Nephron (organoid): ENCODE results near the gene NEK10.

Experiments used
- H3K27ac Mint-ChIP-seq, 3 experiments: 2 replicates each; pipeline ENCODE4 v1.8.0; 2020; ENCODE audit warnings: mixed read lengths in 3 of 3, mild to moderate bottlenecking in 2 of 3, moderate library complexity in 1 of 3
- H3K27me3 Mint-ChIP-seq: 2 replicates; pipeline ENCODE4 v1.8.0; 2021; ENCODE audit warnings: low read depth, mild to moderate bottlenecking, moderate library complexity, mixed read lengths
- H3K36me3 Mint-ChIP-seq: 2 replicates; pipeline ENCODE4 v1.8.0; 2020; ENCODE audit warnings: low read depth, mixed read lengths
- H3K4me1 Mint-ChIP-seq: 2 replicates; pipeline ENCODE4 v1.8.0; 2020; ENCODE audit warnings: mixed read lengths
- H3K4me3 Mint-ChIP-seq, 3 experiments: 2 replicates each; pipeline ENCODE4 v1.8.0; 2020; ENCODE audit warnings: mild to moderate bottlenecking in 3 of 3, mixed read lengths in 3 of 3, moderate library complexity in 2 of 3
- H3K9me3 Mint-ChIP-seq: 2 replicates; pipeline ENCODE4 v1.8.0; 2020; ENCODE audit warnings: mixed read lengths
- TF ChIP-seq, protein P1 (sequence below), 3 experiments: fragments of 200-600 bp; sonication (generic); IDR thresholded peaks; one replicate each; pipeline ENCODE4 v1.5.0; 2021; ENCODE audit warnings: antibody characterized with exemption in 3 of 3; ENCODE audit not compliant: unreplicated experiment in 3 of 3

Gene NEK10

DNA sequence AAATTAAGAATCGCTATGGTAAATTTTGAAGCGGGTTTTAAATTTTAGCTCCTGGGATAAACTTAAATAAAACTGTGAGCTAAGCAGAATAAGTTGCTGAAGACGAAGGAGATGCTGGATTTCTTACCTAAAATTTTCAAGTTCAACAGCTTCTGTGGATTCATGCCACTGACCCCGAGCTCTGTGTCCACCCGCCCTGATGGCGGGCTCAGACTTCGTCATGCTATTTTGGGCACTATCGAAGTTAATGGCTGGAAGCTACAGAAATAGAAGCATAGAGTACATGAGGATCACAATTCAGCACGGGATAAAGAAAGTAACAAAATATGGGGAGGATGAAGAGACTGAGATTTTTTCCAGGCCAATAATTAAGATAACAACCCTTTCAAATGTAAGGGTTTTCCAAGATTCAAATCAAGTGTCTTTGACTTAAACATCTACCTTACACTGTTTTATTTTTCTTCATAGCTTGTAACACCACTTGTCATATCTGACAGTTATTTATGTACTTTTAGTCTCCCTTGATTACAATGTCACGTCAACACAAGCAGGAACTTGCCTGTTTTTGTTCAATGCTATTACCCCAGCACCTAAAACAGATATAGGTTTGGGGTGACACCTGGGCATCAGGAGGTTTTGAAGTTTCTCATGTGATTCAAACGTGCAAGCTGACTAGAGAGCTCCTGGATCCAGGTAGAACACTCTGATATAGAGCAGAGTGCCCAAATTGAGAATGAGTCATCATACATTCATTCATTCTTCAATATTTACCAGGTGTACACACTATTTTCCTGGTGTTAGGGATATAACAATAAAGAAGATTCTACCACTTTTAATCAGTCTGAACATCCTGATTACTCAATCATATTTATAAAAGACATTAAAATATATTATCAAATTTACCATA lies 23.0 kb downstream of the NEK10 start:
- Mint-ChIP-seq H3K27me3 (no peaks in the 10 kb centered on the region), H3K36me3 (no peaks in the 10 kb centered on the region)

DNA sequence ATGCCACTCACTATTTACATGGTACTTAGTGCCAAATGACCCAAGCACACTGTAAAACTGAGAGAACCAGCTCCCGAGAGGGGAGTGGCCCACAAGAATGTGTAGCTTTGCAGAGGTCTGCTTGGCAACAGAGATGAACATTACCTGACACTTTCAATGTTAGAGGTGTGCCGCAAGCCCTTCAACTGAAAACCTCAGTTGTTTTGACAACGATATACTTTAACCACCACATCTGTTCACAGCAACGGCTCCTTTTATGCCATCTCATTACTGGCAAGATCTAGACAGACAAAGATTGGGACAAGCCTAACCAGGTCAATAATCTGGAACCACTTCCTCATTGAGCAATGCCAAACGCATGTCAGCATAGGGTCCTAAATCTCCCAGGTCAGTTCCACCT lies 23.7 kb downstream of the NEK10 start:
- Mint-ChIP-seq H3K9me3 (no peaks in the 10 kb centered on the region), H3K4me3 (no peak overlapping the region), H3K36me3 (no peaks in the 10 kb centered on the region), H3K4me1 (no peaks in the 10 kb centered on the region), H3K27me3 (no peaks in the 10 kb centered on the region), H3K27ac (no peak overlapping the region)
- TF ChIP-seq, protein P1, sequence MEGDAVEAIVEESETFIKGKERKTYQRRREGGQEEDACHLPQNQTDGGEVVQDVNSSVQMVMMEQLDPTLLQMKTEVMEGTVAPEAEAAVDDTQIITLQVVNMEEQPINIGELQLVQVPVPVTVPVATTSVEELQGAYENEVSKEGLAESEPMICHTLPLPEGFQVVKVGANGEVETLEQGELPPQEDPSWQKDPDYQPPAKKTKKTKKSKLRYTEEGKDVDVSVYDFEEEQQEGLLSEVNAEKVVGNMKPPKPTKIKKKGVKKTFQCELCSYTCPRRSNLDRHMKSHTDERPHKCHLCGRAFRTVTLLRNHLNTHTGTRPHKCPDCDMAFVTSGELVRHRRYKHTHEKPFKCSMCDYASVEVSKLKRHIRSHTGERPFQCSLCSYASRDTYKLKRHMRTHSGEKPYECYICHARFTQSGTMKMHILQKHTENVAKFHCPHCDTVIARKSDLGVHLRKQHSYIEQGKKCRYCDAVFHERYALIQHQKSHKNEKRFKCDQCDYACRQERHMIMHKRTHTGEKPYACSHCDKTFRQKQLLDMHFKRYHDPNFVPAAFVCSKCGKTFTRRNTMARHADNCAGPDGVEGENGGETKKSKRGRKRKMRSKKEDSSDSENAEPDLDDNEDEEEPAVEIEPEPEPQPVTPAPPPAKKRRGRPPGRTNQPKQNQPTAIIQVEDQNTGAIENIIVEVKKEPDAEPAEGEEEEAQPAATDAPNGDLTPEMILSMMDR (IDR thresholded peaks at IDR 0.05; ENCODE audit: unreplicated experiment in 3 of 3), result no peak

More for the DNA sequence above, 23.0 kb downstream of the NEK10 start:
- TF ChIP-seq, protein P1 (IDR thresholded peaks at IDR 0.05; ENCODE audit: unreplicated experiment in 3 of 3), result no peak
- H3K4me3 Mint-ChIP-seq, result no peak overlapping the region
- no peak overlapping the region for H3K27ac Mint-ChIP-seq
- H3K9me3 Mint-ChIP-seq, result no peaks in the 10 kb centered on the region
- no peaks in the 10 kb centered on the region for H3K4me1 Mint-ChIP-seq

DNA sequence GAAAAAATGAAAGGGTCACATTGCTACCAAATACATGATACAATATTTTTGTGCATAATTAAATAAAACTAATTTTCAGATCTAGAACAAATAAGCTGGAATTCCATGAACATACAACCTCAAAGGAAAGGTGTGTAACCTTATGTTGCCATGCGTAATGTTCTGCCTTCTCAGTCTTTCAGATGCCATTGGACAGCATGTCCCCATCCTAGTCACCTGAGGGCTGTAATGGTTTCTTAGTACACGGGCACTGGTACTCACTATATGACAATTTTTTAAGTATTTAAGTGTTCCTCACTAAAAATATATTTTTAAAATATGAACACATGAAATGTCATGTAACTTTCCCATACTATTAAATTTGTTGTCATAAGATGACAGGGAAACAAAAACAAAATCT lies 24.1 kb downstream of the NEK10 start:
- Mint-ChIP-seq H3K27ac (no peak overlapping the region), H3K4me3 (no peak overlapping the region), H3K27me3 (no peaks in the 10 kb centered on the region), H3K36me3 (no peaks in the 10 kb centered on the region), H3K4me1 (no peaks in the 10 kb centered on the region), H3K9me3 (no peaks in the 10 kb centered on the region)
- TF ChIP-seq, protein P1 (IDR thresholded peaks at IDR 0.05; ENCODE audit: unreplicated experiment in 3 of 3), result no peak

DNA sequence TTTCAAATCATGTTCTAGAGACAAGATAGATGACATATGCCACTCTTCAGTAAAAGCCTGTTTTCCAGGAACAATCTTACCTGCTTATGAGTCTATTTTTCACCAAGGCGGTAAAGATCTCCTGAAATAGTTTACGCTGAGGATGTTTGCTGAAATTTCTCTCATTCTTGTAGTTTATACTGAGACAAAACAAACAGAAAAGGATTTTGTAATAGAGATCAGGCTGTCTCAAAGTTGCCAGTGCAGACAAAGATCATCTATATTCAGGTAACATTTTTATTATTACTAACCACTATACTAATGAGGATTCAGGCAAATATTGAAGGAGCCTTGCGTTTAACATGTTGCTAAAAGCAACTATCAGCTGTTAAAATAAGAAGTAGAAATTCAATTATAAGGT lies 25.0 kb downstream of the NEK10 start:
- Mint-ChIP-seq H3K27me3 (no peaks in the 10 kb centered on the region), H3K9me3 (no peaks in the 10 kb centered on the region), H3K27ac (no peak overlapping the region), H3K36me3 (no peaks in the 10 kb centered on the region), H3K4me1 (no peaks in the 10 kb centered on the region), H3K4me3 (no peak overlapping the region)
- TF ChIP-seq, protein P1 (IDR thresholded peaks at IDR 0.05; ENCODE audit: unreplicated experiment in 3 of 3), result no peak

DNA sequence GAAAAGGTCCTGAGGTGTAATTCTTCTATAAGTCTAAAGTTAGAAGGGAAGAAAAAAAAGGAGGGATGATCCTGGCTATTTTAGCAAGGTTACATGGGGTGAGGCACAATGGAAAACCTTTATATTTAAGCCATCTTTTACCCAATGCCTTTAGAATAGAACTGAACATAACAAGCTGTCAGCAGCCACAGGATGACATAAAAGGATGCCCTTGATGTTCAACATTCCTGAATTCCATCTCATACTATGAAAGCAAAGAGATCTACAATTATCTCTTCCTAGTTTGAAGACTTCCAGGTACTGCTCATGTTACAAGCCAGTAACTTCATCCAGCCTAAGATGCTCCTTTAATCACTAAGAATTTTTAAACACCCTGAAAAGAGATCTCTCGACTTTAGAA lies 26.9 kb downstream of the NEK10 start:
- TF ChIP-seq, protein P1 (IDR thresholded peaks at IDR 0.05; ENCODE audit: unreplicated experiment in 3 of 3), result no peak
- Mint-ChIP-seq H3K4me1 (no peaks in the 10 kb centered on the region), H3K4me3 (no peak overlapping the region), H3K36me3 (no peaks in the 10 kb centered on the region), H3K27me3 (no peaks in the 10 kb centered on the region), H3K9me3 (peaks cover 7% of the 10 kb centered on the region), H3K27ac (no peak overlapping the region)

DNA sequence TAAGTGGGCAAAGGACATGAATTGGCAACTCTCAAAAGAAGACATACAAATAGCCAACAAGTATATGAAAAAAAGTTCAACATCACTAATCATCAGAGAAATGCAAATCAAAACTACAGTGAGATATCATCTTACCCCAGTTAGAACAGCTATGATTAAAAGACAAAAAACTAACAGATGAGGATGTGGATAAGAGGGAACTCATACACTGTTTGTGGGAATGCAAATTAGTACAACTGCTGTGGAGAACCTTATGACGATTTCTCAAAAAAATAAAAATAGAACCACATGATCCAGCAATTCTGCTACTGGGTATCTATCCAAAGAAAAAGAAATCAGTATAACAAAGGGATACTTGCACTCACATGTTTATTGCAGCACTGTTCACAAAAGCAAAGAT lies 28.6 kb downstream of the NEK10 start:
- H3K9me3 Mint-ChIP-seq, result peaks cover 15% of the 10 kb centered on the region
- no peak overlapping the region for H3K27ac Mint-ChIP-seq
- no peaks in the 10 kb centered on the region for H3K36me3 Mint-ChIP-seq
- no peak overlapping the region for H3K4me3 Mint-ChIP-seq
- H3K27me3 Mint-ChIP-seq, result no peaks in the 10 kb centered on the region
- H3K4me1 Mint-ChIP-seq, result no peaks in the 10 kb centered on the region
- TF ChIP-seq, protein P1 (IDR thresholded peaks at IDR 0.05; ENCODE audit: unreplicated experiment in 3 of 3), result no peak
